GM12891 (cell line): Measurements from ENCODE around the gene KLHDC7A.

Experiments used
- PAX5 ChIP-seq: IDR thresholded peaks from 2 replicates; pipeline ENCODE4 v1.6.1; 2011; ENCODE audit warnings: low read length, moderate library complexity, mild to moderate bottlenecking; ENCODE audit not compliant: insufficient read depth, severe bottlenecking
- POLR2A ChIP-seq: IDR thresholded peaks from 2 replicates; pipeline ENCODE4 v1.6.1; 2011; ENCODE audit warnings: low read depth, low read length, control low read depth

DNA sequence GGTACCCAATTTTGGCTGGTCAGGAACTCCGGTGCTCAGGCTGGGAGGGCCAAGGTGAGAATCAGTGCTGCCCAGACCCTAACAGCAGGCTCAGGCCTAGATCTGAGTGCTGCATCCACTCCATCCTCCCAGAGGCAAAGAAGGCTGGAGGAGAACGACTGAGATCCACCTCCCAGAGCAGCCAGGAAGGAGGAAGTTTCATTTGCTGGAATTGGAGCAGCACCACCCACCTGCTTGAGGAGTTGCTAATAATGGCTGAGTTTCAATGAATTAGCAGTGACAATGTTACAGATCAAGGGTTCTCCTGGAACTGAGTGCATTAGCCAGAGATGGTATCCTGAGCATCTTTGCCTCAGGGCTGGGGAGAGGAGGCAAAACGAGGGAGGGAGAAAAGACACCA is 46.7 kb upstream of the KLHDC7A start:
- TF ChIP-seq PAX5 (no peak), POLR2A (no peak)
